MG63 (cell line): Measurements from ENCODE around the gene APC2. TPM values are rescaled to one million over a fixed set of nuclear protein-coding genes. Genes with fewer than 3 reads are reported as not detected.
A peak's percentile ranks its signal among the peaks of the same experiment; 100 is the strongest.

Experiments used
- DNase-seq: peaks from one replicate; pipeline ENCODE4 v3.0.0-alpha.2; 2020
- H3K27me3 ChIP-seq: fragments of 250-450 bp; sonication (Bioruptor Pico); 2 replicates; pipeline ENCODE4 v1.5.1; 2020; ENCODE audit warnings: mild to moderate bottlenecking, moderate library complexity
- H3K36me3 ChIP-seq: fragments of 250-450 bp; sonication (Bioruptor Pico); 2 replicates; pipeline ENCODE4 v1.5.1; 2020; ENCODE audit warnings: mild to moderate bottlenecking, moderate library complexity
- H3K4me3 ChIP-seq: fragments of 250-450 bp; sonication (Bioruptor Pico); 2 replicates; pipeline ENCODE4 v1.5.1; 2020; ENCODE audit warnings: mild to moderate bottlenecking, moderate library complexity
- H3K9me3 ChIP-seq: fragments of 250-450 bp; sonication (Bioruptor Pico); 2 replicates; pipeline ENCODE4 v1.5.1; 2020; ENCODE audit warnings: mild to moderate bottlenecking, moderate library complexity
- total RNA-seq: library from RNA; depleted of rRNA; stranded (reverse); fragments of >200 nt; shearing (Covaris generic); gene quantifications from 2 replicates; pipeline ENCODE4 v1.2.3, GENCODE V29; 2014; ENCODE audit warnings: low replicate concordance

APC2 gene
- total RNA-seq, 1 experiment from 2014 or later, result 2.0 TPM

GRCh38 chr19:1465191-1466016 lies 15.5 kb downstream of the APC2 start:
- Histone ChIP-seq H3K27me3 (no peaks in the 10 kb centered on the region), H3K36me3 (no peaks in the 10 kb centered on the region), H3K4me3 (no peak overlapping the region), H3K9me3 (no peaks in the 10 kb centered on the region)
- no peak for DNase-seq

GRCh38 chr19:1466018-1466460 lies 16.1 kb downstream of the APC2 start:
- Histone ChIP-seq H3K36me3 (no peaks in the 10 kb centered on the region), H3K27me3 (no peaks in the 10 kb centered on the region), H3K9me3 (no peaks in the 10 kb centered on the region), H3K4me3 (no peak overlapping the region)
- no peak for DNase-seq

GRCh38 chr19:1466461-1467214 lies 16.7 kb downstream of the APC2 start:
- H3K27me3 ChIP-seq, result no peaks in the 10 kb centered on the region

GRCh38 chr19:1467215-1467489 lies 17.2 kb downstream of the APC2 start:
- Histone ChIP-seq H3K9me3 (no peaks in the 10 kb centered on the region), H3K36me3 (no peaks in the 10 kb centered on the region), H3K4me3 (no peak overlapping the region), H3K27me3 (no peaks in the 10 kb centered on the region)
- DNase-seq, result no peak

More at GRCh38 chr19:1466461-1467214, 16.7 kb downstream of the APC2 start:
- no peak for DNase-seq
- no peaks in the 10 kb centered on the region for H3K36me3 ChIP-seq
- H3K4me3 ChIP-seq, result no peak overlapping the region
- no peaks in the 10 kb centered on the region for H3K9me3 ChIP-seq

- Histone ChIP-seq H3K27me3 (no peaks in the 10 kb centered on the region), H3K36me3 (no peaks in the 10 kb centered on the region), H3K9me3 (no peaks in the 10 kb centered on the region), H3K4me3 (no peak overlapping the region)
- DNase-seq, result no peak
Measured at GRCh38 chr19:1467490-1468273, 17.8 kb downstream of the APC2 start.

GRCh38 chr19:1468274-1468820 lies 18.4 kb downstream of the APC2 start:
- no peak for DNase-seq
- Histone ChIP-seq H3K9me3 (no peaks in the 10 kb centered on the region), H3K36me3 (no peaks in the 10 kb centered on the region), H3K4me3 (no peak overlapping the region), H3K27me3 (no peaks in the 10 kb centered on the region)

GRCh38 chr19:1468821-1469254 lies 18.9 kb downstream of the APC2 start:
- Histone ChIP-seq H3K9me3 (no peaks in the 10 kb centered on the region), H3K4me3 (no peak overlapping the region), H3K27me3 (no peaks in the 10 kb centered on the region), H3K36me3 (no peaks in the 10 kb centered on the region)
- DNase-seq, result no peak

GRCh38 chr19:1469255-1470054 lies 19.5 kb downstream of the APC2 start:
- Histone ChIP-seq H3K36me3 (no peaks in the 10 kb centered on the region), H3K9me3 (no peaks in the 10 kb centered on the region), H3K4me3 (no peak overlapping the region), H3K27me3 (no peaks in the 10 kb centered on the region)
- DNase-seq, result peak; percentile 27

- Histone ChIP-seq H3K27me3 (no peaks in the 10 kb centered on the region), H3K9me3 (no peaks in the 10 kb centered on the region), H3K4me3 (no peak overlapping the region), H3K36me3 (no peaks in the 10 kb centered on the region)
- DNase-seq, result no peak
Measured at GRCh38 chr19:1470055-1470304, 20.1 kb downstream of the APC2 start.

- no peak overlapping the region for H3K4me3 ChIP-seq
- no peak for DNase-seq
- no peaks in the 10 kb centered on the region for H3K27me3 ChIP-seq
- no peaks in the 10 kb centered on the region for H3K36me3 ChIP-seq
- H3K9me3 ChIP-seq, result no peaks in the 10 kb centered on the region
Measured at GRCh38 chr19:1470305-1471009, 20.5 kb downstream of the APC2 start.

- no peaks in the 10 kb centered on the region for H3K36me3 ChIP-seq
- no peak overlapping the region for H3K4me3 ChIP-seq
- DNase-seq, result no peak
- H3K9me3 ChIP-seq, result no peaks in the 10 kb centered on the region
- H3K27me3 ChIP-seq, result no peaks in the 10 kb centered on the region
Measured at GRCh38 chr19:1471010-1471514, 21.1 kb downstream of the APC2 start.

GRCh38 chr19:1471515-1472160 lies 21.7 kb downstream of the APC2 start:
- no peak overlapping the region for H3K4me3 ChIP-seq
- H3K9me3 ChIP-seq, result no peaks in the 10 kb centered on the region
- H3K36me3 ChIP-seq, result no peaks in the 10 kb centered on the region
- no peak for DNase-seq
- H3K27me3 ChIP-seq, result no peaks in the 10 kb centered on the region

- Histone ChIP-seq H3K4me3 (no peak overlapping the region), H3K27me3 (no peaks in the 10 kb centered on the region), H3K9me3 (no peaks in the 10 kb centered on the region)
Measured at GRCh38 chr19:1472231-1473084, 22.5 kb downstream of the APC2 start.

GRCh38 chr19:1473085-1473851 lies 23.3 kb downstream of the APC2 start:
- DNase-seq, result no peak
- Histone ChIP-seq H3K27me3 (no peaks in the 10 kb centered on the region), H3K9me3 (no peaks in the 10 kb centered on the region), H3K4me3 (no peak overlapping the region), H3K36me3 (no peaks in the 10 kb centered on the region)

More at GRCh38 chr19:1472231-1473084, 22.5 kb downstream of the APC2 start:
- H3K36me3 ChIP-seq, result no peaks in the 10 kb centered on the region
- no peak for DNase-seq
